ENCODE results near the gene KANTR.
"Not testable (repeated sequence)": the region's sequence is repeated elsewhere in the genome, so short reads cannot be mapped to it uniquely, and the experiment has no call there.

Gene KANTR

GRCh38 chrX:53133400-53133799, 39.5 kb downstream of the KANTR start:
- no peak for DNase-seq

GRCh38 chrX:53135581-53135980, 41.6 kb downstream of the KANTR start:
- DNase-seq = no peak

- no peak for DNase-seq
Observed at GRCh38 chrX:53153581-53153980, 59.6 kb downstream of the KANTR start.

- DNase-seq = no peak
Observed at GRCh38 chrX:53155512-53156206, 61.7 kb downstream of the KANTR start.

GRCh38 chrX:53156207-53156596, 62.3 kb downstream of the KANTR start:
- no peak for DNase-seq

GRCh38 chrX:53159184-53159583, 65.2 kb downstream of the KANTR start:
- DNase-seq = no peak

GRCh38 chrX:53160297-53160983, 66.5 kb downstream of the KANTR start:
- no peak for DNase-seq

- DNase-seq = no peak
Observed at GRCh38 chrX:53163436-53163835, 69.5 kb downstream of the KANTR start.

GRCh38 chrX:53164566-53164965, 70.6 kb downstream of the KANTR start:
- not testable (repeated sequence) for DNase-seq

GRCh38 chrX:53166103-53166502, 72.2 kb downstream of the KANTR start:
- no peak for DNase-seq

- no peak for DNase-seq
Observed at GRCh38 chrX:53171356-53171755, 77.4 kb downstream of the KANTR start.
